NCI-H2227 (cell line): ENCODE data around the gene C2CD2.

ENCODE experiments used
- DNase-seq: peaks from one replicate; lab custom pipeline; 2025; ENCODE audit not compliant: unreplicated experiment; lab: John Stamatoyannopoulos, UW

C2CD2 gene

DNA sequence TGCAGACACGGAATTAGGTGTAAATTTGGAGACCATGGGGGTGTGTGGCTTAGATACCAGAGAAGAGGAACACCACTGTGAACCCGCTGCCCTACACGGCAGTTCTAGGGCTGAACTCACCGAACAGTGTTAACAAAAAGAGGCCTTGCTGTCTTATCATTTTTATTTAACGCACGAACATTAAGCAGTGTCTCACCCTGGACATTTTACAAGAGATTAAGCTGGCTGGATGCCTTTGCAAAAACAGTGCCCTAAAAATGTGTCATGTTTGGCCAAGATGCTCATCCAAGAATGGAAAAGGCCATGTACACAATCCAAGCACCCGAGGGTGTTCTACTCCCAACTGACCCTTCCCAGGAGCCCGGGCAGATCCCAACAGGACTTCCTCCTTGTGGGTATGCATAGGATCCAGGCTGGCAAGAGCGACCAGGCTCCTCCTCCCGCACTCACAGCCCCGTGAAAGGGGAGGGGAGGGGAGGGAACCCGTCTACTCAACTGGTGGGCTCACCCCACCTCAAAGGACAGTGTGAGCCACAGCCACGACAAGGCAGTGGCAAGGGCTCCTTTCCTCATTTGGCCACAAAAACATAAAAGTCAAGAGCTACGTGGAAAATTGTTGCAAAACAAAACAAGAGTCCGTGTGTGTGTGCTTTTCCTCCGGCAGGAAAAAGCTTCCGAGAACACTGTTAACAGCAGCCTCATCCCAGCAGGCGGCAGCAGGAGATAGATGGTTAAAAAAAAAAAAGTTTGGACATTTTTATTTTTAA, 20.3 kb downstream of the C2CD2 start:
- DNase-seq: no peak

DNA sequence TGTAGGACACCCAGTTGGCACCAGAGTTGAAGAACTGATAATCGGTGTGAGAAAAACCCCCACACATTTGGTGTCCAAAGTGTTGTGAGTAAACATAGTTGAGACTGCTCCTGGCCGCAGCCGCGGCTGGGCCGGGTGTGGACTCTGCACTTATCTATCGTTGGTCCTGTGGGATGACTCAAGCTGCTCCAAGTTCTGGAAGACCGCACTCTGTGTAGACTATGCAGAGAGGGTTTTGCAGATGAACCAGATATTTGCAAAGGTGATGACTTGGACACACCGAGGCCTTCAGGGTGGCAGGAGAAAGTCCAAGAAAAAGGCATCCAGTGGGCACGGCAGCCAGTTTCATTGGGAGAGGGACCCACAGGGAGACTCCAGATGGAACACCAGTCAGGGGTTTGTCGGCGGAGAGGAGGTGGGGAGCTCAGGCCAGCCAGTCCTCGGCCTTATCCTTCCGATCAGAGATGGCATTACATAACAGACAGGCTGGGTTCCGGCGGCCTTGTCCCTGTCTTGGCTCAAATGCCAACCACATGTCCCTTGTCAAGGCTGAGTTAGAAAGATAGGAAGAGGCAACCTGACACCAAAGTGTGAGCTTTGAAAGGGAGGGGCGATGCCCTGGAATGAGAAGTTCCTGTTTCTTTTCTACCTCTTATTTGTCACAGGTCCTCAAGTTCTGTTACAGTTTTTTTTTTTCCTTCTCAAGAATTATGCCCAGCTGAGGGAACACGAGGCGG, 21.1 kb downstream of the C2CD2 start:
- no peak for DNase-seq

DNA sequence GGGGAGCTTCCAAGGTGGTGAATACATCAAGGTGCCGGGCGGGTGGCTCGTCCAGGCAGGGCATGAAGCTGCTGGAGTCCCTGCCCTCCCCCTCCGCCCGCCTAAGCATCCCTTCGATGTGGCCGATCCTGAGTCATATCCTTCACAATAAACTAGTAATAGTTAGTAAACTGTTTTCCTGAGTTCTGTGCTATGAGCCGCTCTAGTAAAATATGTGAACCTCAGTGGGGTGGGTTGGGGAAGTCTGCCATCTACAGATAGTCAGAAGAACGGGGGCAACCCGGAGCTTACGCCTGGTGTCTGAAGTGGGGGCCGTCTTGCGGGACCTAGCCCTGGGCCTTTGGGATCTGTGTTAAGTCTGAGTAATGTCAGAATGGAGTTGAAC, 21.6 kb downstream of the C2CD2 start:
- no peak for DNase-seq

DNA sequence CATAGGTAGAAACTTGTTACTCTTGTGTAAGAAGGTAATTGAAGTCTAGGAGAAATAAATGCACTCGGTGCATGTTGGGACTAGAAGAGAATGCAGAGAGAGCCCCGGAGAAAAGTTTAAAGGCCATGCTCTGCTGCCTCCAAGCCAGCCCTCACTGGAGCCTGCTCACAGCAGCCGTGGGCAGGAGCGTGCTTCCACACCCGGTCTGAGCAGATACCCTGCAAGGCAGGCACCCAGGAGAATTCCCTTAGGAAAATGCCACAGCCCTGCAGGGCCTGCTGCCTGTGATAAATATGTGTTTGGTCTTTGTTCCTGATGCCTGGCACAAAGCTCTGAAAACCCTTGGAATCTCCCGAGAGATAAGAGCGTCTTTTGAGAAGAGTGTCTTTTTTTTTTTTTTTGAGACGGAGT, 22.8 kb downstream of the C2CD2 start:
- DNase-seq: no peak

DNA sequence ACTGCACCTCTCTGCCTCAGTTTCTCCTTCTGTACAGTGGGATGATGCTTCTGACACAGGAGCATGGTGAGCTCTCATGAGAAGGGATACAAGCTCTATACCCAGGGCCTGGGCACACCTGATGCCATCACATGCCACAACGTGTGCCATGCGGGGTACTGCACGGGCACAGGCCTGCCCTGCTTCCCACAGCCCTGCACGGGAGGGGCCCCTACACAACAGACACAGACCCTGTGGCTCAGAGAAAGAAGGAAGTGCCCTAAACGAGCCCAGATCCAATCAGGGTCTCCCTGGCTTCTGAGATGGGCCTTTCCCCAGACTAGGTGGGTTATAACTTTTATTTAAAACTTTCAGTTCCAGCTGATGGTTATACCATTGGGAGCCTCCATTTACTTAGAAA, 24.6 kb downstream of the C2CD2 start:
- no peak for DNase-seq

DNA sequence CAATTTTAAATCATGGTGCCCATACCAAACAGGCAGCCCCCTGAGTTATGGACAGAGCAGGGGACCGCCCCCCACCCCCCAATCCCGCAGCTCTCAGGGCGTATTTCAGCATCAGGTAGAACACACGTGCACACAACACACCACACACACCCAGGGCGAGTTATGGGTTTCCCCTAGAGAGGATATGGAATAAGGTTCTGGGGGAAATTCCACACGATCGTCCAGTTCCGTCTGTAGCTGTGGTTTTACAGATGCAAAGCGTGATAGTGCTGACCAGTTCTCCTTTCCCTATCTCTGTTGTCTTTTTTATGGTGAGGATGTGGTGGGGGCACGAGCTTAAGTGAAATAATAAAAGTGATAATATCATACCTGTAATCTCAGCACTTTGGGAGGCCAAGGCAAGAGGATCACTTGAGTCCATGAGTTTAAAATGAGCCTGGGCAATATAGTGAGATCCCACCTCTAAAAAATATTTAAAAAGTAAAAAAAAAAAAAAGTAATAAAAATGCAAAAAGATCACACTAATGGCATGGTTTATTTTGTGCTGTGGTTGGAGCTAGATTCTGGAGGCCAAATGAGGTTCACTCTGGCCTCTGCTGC, 25.1 kb downstream of the C2CD2 start:
- DNase-seq: no peak

DNA sequence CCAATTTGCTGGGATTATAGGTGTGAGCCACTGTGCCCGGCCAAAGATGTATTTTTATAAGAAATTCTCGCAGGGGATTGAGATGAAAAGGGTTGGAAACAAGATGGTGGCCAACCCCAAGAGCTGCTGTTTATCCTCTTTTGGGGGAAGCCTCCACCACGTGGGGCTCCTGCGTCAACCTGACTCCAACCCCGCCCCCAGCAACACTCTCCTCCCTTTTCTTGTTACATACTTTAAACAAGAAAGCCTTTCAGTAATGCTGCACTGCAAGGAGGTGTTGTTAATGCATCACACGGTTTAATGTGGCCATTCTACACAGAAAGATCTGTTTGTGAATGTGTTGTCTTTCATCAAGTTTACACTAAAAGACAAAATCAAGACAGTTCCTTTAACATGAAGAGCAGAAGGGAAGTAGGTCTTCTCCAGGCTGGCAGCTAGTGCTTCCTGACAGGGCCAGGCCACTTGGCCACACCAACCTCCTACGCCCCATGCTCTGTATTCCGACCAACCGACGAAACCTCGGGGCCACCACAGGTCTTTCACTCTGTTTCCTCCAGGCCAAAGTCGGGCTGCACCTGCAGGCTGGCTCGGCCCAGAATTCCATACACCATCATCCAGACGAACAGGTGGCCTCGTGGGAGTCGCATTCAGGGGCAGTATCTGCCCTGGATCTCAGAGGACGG, 25.9 kb downstream of the C2CD2 start:
- DNase-seq: no peak

DNA sequence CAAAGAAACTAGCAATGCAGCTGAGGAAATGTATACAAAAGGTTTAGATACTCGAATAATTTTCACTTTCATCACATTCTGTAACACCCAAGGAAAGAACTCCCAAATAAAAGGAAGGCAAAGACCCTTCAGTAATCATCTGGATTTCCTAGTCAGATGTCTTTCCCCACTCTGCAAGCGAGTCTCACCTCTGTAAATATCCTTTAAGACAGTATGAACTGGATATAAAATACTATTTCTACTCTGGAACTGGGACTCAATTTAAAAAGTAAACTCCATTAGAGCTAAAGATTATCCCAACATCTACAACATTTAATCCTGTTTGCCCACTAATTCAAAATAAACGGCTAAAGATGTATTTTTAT, 27.0 kb downstream of the C2CD2 start:
- DNase-seq: no peak

DNA sequence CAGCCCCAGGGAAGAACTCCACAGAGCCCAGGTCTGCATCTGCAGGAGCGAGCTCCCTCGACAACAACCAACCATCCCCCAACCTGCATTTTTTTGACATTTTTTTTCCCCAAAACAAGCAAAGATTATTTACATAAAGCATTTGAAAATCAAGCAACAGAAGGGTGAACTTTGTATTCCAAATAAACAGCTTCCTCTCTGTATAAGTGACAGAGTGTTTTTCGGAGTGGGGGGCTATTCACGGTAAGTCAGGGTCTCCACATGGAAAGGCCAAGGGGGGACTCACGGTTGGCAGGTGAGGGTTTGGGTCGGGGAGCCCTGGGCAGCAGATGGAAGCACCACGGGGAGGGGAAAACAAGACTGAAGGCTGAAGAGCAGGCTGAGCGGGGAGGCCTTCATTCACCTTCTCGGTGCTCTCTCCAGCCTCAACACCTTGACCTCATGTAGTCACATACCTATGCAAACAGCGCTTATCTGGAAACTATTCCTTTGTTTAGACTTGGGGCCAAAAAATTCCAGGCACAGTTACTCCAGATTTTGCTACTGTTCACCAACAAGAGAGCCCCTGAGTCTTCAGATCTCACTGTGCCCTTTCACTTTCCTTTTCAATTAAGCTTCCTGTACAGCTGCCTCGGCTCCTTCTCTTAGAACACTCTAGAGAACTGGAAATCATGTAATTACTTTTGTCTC, 27.6 kb downstream of the C2CD2 start:
- DNase-seq: peak; percentile 46

DNA sequence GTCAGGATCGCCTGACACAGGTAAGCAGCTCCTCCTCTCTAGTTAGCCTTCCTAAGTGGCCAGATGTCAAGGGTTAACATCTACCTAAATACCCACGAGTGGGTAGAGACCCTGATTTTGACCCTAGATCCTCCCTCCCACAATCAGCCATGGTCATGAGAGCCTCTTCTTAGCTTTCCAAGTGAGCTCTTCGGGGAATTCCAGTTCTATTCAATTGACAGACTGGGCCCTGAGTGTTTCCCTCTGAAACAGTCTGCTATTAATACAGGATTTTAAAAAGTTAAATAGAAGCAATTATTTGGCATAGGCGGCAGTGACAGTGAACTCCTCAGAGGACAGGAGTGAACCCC, 28.1 kb downstream of the C2CD2 start:
- peak; percentile 10 for DNase-seq

DNA sequence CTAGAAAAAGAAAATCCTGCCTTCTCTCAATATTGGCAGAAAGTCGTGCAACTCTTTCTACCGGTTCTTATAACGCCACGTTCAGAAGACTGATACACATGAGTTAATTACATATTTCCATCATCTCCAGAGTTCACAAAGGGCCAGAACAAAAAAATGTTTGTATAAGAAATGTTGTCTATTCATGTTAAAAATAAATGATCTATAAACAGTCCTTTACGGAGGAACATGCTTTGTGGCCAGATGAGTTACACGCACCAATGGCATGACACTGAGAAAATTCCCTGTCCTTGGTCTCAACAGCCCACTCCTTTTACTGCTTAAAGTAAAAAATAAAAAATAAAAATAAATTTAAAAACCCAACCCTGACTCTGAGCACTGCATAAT, 29.5 kb downstream of the C2CD2 start:
- no peak for DNase-seq

DNA sequence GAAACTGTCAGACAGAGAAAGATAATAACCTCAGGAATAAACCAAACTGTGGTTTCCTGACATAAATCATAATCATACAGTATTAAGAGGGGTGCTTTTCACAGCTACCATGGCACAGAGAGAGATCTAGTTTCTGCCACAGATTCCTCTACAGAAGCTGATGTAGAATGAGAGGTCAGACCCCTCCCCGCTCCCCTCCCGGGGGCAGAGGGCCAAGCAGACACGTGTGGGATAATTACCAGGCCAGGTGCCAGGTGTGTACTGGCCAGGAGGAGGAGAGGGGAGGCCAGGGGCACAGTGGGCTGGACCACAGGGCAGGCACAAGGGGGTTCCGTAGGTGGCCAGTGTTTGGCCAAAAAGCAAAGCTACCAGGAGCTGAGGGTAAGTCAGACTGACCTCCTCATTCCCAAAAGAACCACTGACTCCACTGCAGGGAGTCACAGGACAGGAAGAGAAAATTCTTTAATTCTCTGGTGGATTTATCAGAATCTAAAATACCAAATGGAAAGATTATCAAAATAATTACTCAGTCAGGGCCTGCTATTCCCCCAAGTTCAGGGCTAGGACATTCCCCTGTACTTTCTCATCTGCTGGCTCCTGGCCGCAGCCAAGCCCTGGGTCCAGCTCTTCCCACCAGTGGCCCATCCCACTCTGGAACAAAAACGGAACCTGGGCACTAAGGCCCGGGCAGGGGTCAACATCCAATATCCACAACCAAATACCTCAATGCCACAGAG, 30.0 kb downstream of the C2CD2 start:
- DNase-seq: no peak

DNA sequence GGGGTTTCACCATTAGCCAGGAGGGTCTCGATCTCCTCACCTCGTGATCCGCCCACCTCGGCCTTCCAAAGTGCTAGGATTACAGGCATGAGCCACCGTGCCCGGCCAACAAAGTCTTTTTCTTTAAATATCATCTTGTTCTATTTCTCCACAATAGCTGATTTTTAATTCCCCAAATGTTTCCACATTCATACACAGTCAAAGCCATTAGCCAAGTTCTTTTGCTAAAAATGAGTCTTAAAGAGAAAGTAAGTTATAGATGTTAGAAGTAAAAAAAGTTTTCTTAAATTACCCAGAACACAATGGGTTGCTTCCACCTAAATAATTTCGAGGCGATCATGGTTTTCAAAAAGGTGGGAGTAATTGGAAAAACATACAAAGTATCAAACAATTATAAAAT, 30.6 kb downstream of the C2CD2 start:
- no peak for DNase-seq

DNA sequence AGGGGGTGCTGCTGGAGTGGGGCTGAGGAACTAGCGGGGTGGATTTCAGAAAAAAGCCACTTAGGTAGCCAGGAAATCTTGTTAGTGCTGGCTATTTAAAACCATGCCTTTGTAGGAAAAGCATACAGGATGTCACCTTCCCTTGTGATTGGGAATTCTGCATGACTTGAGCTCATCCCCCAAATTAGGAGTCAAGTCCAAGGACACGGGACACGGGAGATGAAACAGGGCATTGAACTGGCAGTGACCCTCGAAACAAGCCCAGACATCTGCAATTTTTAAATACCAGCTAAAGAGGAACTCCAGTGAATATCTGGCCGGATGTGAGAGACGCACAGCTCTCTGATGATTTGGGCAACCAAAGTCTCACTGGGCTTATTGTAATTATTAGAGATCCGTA, 32.8 kb downstream of the C2CD2 start:
- no peak for DNase-seq

DNA sequence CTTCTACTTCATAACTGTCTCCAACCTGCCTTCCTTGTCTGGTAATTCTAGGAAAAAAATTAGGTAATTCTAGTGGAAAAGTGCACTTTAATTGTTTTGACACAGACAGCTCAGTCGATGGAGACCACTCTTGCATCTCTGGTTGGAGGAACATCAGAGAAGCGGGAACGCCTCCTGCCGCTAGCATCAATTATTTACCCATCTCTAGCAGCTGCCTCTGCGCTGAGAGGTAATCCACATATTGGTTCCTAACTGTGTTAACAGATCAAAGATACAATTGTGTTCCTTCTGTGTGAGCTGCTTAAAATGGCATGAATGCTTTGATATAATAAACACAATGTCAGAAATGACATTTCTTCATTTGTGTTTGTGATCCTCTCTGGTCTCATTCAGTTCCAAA, 33.3 kb downstream of the C2CD2 start:
- DNase-seq: peak; percentile 65

DNA sequence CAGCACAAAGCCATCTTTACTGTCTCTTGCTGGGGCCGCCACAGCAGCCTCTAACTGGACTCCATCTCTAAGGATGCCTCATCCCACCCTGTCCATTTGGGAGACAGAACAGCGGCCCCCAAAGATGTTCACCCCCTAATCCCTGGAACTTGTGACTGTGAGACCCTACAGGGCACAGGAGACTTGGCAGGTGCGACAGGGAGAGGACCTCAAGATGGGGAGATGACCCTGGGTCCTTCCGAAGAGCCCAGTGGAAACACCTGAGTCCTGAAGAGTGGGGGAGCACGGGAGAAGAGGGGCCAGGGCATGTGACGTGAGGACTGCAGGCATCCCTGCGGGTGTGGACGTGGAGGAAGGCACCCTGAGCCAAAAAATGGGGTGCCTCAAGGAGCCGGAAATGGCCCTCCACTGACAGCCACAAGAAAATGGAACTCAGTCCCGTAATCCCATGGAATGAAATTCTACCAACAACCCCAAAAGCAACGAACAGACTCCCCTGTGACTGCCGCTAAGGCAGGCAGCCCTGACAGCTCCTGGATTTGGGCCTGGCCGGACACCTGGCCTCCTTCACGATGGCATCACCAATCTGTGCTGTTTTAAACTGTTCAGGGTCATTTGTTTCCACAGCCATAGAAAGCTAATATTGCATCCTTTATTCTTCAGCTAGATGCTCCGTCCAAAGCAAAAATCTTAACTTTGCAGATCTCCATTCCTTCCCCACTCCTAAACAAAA, 34.0 kb downstream of the C2CD2 start:
- DNase-seq: no peak

DNA sequence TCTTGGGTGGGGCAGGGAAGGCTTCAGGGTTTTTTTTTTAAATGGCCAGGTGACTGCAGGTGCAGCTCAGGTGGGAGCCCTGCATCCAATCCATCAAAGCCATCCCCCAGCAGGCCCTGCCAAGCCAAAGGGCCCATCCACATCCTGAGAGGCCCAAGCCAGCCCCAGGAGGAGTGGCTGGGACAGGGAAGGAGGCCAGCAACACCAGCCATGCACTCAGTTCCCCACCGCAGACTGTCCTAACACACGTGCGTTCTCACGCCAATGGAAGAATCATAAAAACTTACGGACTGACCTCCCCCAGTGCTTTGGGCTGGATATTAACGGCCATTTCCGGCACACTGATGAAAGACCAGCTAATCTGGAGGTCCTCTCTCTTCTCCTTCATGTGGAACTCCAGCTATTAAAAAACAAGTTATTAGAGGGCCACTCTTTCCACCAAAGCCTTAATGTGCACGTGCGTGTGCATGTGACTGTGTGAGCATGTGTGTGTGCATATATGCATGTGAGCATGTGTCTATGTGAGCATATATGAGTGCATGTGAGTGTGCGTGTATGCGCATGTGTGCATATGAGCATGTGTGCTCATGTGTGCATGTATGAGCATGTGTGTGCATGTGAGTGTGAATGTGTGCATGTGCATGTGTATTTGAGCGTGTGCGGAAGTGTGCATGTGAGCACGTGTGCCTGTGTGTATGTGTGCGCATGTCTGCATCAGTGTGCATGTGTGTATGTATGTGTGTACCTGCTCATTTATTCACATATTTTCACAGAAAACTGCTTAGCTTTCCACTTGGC, 35.1 kb downstream of the C2CD2 start:
- no peak for DNase-seq

DNA sequence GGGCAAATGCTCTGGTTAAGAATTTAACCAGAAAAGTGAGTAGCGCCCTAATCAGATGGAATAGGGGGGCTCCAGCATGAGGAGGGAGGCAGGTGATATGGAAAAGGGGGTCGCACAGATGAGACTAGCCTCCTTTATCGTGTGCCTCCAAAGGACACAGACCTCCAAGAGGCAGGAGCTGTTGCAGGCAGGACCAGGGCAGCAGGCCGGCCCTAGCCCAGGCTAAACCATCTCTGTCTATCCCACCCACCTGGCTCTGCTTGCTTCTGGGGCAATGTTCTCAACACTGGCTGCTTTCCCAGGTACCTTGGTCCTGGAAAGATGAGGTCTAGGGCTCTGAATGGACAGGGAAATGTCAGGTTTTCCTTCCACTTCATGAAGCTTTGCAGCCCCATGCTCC, 36.3 kb downstream of the C2CD2 start:
- no peak for DNase-seq

DNA sequence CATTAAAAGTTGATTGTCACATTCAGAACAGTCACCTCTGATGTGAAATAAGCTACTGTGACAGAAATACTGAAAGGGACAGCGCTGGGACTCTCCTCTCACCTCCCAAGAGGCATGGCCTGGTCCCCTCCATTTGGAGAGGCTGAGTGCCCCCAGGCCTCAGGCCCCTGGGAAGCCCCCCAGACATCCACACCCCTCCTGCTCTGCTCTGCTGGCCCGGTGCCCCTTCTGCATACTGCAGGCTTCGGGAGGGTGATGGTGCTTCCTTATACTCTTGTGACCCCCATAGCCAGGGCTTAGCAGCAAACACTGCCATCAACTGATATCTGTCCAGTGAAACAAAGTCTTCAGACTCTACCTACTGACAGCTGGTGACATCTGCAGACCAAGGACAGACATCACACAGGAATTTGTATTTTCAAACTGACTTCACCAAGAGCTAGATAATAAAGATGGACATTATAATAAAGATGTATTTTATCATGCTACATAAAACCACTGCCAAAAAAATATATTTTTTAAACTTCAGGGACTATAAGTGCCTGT, 36.9 kb downstream of the C2CD2 start:
- DNase-seq: no peak
